Hematopoietic multipotent progenitor cell treated with erythropoietin and hydrocortisone succinate and interleukin-3 and kit ligand, for 15 days (in vitro differentiated cells): Measurements from ENCODE around the gene MEF2C.
"Not testable (repeated sequence)": the region's sequence is repeated elsewhere in the genome, so short reads cannot be mapped to it uniquely, and the experiment has no call there.

Experiments
- DNase-seq: peaks from one replicate; pipeline ENCODE4 v3.0.0-alpha.2; 2015; ENCODE audit warnings: low spot score

Gene MEF2C

GRCh38 chr5:88883059-88883835 is at the start of gene MEF2C:
Gene MEF2C (minus strand): TSS chr5:88883184. CDS start chr5:88823788, 59,396 bp downstream.
- DNase-seq = peak; percentile 58

GRCh38 chr5:88932541-88932940 is 49.6 kb upstream of the MEF2C start:
- no peak for DNase-seq

GRCh38 chr5:88930335-88930734 is 47.4 kb upstream of the MEF2C start:
- no peak for DNase-seq

- no peak for DNase-seq
These were observed 46.4 kb upstream of the MEF2C start for GRCh38 chr5:88929385-88929784.

GRCh38 chr5:88926774-88927173 is 43.8 kb upstream of the MEF2C start:
- DNase-seq = no peak

GRCh38 chr5:88925692-88926490 is 42.9 kb upstream of the MEF2C start:
- no peak for DNase-seq

- DNase-seq = no peak
These were observed 41.3 kb upstream of the MEF2C start for GRCh38 chr5:88924330-88924657.

- DNase-seq = no peak
These were observed 40.8 kb upstream of the MEF2C start for GRCh38 chr5:88923623-88924329.

GRCh38 chr5:88912743-88913142 is 29.8 kb upstream of the MEF2C start:
- DNase-seq = not testable (repeated sequence)

- not testable (repeated sequence) for DNase-seq
These were observed 28.1 kb upstream of the MEF2C start for GRCh38 chr5:88911059-88911572.

GRCh38 chr5:88904478-88904877 is 21.5 kb upstream of the MEF2C start:
- DNase-seq = not testable (repeated sequence)

GRCh38 chr5:88903966-88904365 is 21.0 kb upstream of the MEF2C start:
- DNase-seq = not testable (repeated sequence)

GRCh38 chr5:88901077-88901476 is 18.1 kb upstream of the MEF2C start:
- not testable (repeated sequence) for DNase-seq

- DNase-seq = no peak
These were observed 16.2 kb upstream of the MEF2C start for GRCh38 chr5:88899096-88899737.

GRCh38 chr5:88897748-88898147 is 14.8 kb upstream of the MEF2C start:
- DNase-seq = no peak

GRCh38 chr5:88895681-88896501 is 12.9 kb upstream of the MEF2C start:
- DNase-seq = no peak

GRCh38 chr5:88892669-88893068 is 9.7 kb upstream of the MEF2C start:
- no peak for DNase-seq

- DNase-seq = no peak
These were observed 7.2 kb upstream of the MEF2C start for GRCh38 chr5:88890070-88890781.

- DNase-seq = no peak
These were observed 6.4 kb upstream of the MEF2C start for GRCh38 chr5:88889189-88890069.

GRCh38 chr5:88888848-88889188 is 5.8 kb upstream of the MEF2C start:
- DNase-seq = no peak
